Common myeloid progenitor, CD34-positive (primary cell): ENCODE results near the gene CARMIL1.

Source experiments
- CTCF ChIA-PET: fragments of 350-600 bp; sonication (Branson Sonifier 250); formaldehyde crosslinking; loops from one replicate; lab custom pipeline; 2021; ENCODE audit warnings: antibody characterized with exemption; lab: Charles Lee
- POLR2A ChIA-PET: fragments of 350-600 bp; sonication (Branson Sonifier 250); formaldehyde crosslinking; loops from one replicate; lab custom pipeline; 2021; ENCODE audit warnings: antibody characterized with exemption; lab: Charles Lee
- DNase-seq, 3 donors: peaks; one replicate each; pipeline versions ENCODE4 v3.0.0 to v3.0.0-alpha.2; 2013
- H3K27ac ChIP-seq, 2 experiments: 1 replicate in 1 of 2; 2 replicates in 1 of 2; pipeline ENCODE4 v1.7.0; 2013; ENCODE audit warnings: inconsistent platforms in 2 of 2, low read length in 2 of 2, mild to moderate bottlenecking in 2 of 2, low read depth in 1 of 2, moderate library complexity in 1 of 2; ENCODE audit not compliant: severe bottlenecking in 2 of 2, insufficient read depth in 1 of 2, poor library complexity in 1 of 2
- H3K27me3 ChIP-seq, 5 experiments: replicated peaks in 2 of 5; 1 replicate in 3 of 5; 2 replicates in 2 of 5; pipeline versions ENCODE4 v1.6.1 to v1.7.0; 2013; ENCODE audit warnings: low read length in 4 of 5, mild to moderate bottlenecking in 2 of 5, moderate library complexity in 2 of 5, inconsistent platforms in 1 of 5; ENCODE audit not compliant: insufficient read depth in 5 of 5, control insufficient read depth in 4 of 5
- H3K36me3 ChIP-seq, 4 experiments: 1 replicate in 2 of 4; 2 replicates in 2 of 4; pipeline versions ENCODE4 v1.6.1 to v1.7.0; 2013; ENCODE audit warnings: low read length in 3 of 4, control low read depth in 1 of 4, mild to moderate bottlenecking in 1 of 4; ENCODE audit not compliant: control insufficient read depth in 4 of 4, insufficient read depth in 4 of 4
- H3K4me1 ChIP-seq, 4 experiments: 1 replicate in 3 of 4; 2 replicates in 1 of 4; pipeline versions ENCODE4 v1.6.1 to v1.7.1; 2013; ENCODE audit warnings: low read length in 3 of 4, mild to moderate bottlenecking in 3 of 4, control low read depth in 1 of 4, inconsistent platforms in 1 of 4, moderate library complexity in 1 of 4; ENCODE audit not compliant: control insufficient read depth in 4 of 4, insufficient read depth in 4 of 4; ENCODE audit errors: control extremely low read depth in 1 of 4
- H3K4me3 ChIP-seq, 7 experiments: 1 replicate in 4 of 7; 2 replicates in 3 of 7; pipeline versions ENCODE4 v1.5.1 to v1.7.0; 2013; ENCODE audit warnings: mild to moderate bottlenecking in 7 of 7, low read length in 6 of 7, moderate library complexity in 6 of 7, inconsistent platforms in 2 of 7, low read depth in 2 of 7, control low read depth in 1 of 7; ENCODE audit not compliant: insufficient read depth in 4 of 7, control insufficient read depth in 1 of 7; ENCODE audit errors: extremely low read depth in 1 of 7
- H3K9me3 ChIP-seq, 5 experiments: 1 replicate in 4 of 5; 2 replicates in 1 of 5; pipeline versions ENCODE4 v1.6.1 to v1.7.1; 2013; ENCODE audit warnings: low read length in 4 of 5, mild to moderate bottlenecking in 2 of 5, inconsistent platforms in 1 of 5, low read depth in 1 of 5, moderate library complexity in 1 of 5; ENCODE audit not compliant: control insufficient read depth in 4 of 5, insufficient read depth in 2 of 5; ENCODE audit errors: control extremely low read depth in 1 of 5
- WGBS: methylation state at CpG from one replicate; pipeline ENCODE4 v1.1.5; 2013; ENCODE audit not compliant: insufficient coverage; 5-methylcytosine and 5-hydroxymethylcytosine counted together

Gene CARMIL1

GRCh38 chr6:25606151-25606550, 327.0 kb downstream of the CARMIL1 start:
- Histone ChIP-seq H3K27ac (no peak overlapping the region), H3K27me3 (no peaks in the 10 kb centered on the region), H3K9me3 (no peaks in the 10 kb centered on the region), H3K36me3 (peaks cover 0 to 14% (median 6%) of the 10 kb centered on the region in 4 experiments), H3K4me3 (no peak overlapping the region), H3K4me1 (peaks cover 0 to 4% (median 1%) of the 10 kb centered on the region in 4 experiments)
- ChIA-PET CTCF (interaction anchor here (1.3 to 2.1 kb wide), 3 partner anchors 15 to 382 kb away, joined by 3 to 8 read pairs (median 4); no protein-coding TSS in a partner anchor), POLR2A (no interaction called here)
- 90% methylated on average over 10 of the region's 11 CpGs for WGBS
- DNase-seq = no peak

GRCh38 chr6:25608558-25609174, 329.5 kb downstream of the CARMIL1 start:
- no peaks in the 10 kb centered on the region for H3K27me3 ChIP-seq
- H3K4me1 ChIP-seq = peaks cover 0 to 4% (median 2%) of the 10 kb centered on the region in 4 experiments
- CTCF ChIA-PET = interaction anchor here (0.6 to 1.6 kb wide), 4 partner anchors 10 to 411 kb away, joined by 3 to 5 read pairs (median 4); a partner anchor contains a TSS
- H3K9me3 ChIP-seq = no peaks in the 10 kb centered on the region
- DNase-seq = peak; percentile 68 to 85 (median 72)
- peaks cover 0 to 18% (median 6%) of the 10 kb centered on the region in 4 experiments for H3K36me3 ChIP-seq
- POLR2A ChIA-PET = no interaction called here
- 56% methylated on average over 2 of the region's 5 CpGs for WGBS
- H3K4me3 ChIP-seq = no peak overlapping the region
- no peak overlapping the region for H3K27ac ChIP-seq

GRCh38 chr6:25612666-25613065, 333.5 kb downstream of the CARMIL1 start:
- DNase-seq = no peak
- 80% methylated on average over 1 of the region's 3 CpGs for WGBS
- Histone ChIP-seq H3K9me3 (no peaks in the 10 kb centered on the region), H3K36me3 (peaks cover 0 to 10% (median 3%) of the 10 kb centered on the region in 4 experiments), H3K27me3 (no peaks in the 10 kb centered on the region), H3K27ac (no peak overlapping the region), H3K4me1 (peaks cover 0 to 7% (median 2%) of the 10 kb centered on the region in 4 experiments), H3K4me3 (no peak overlapping the region)
- ChIA-PET POLR2A (no interaction called here), CTCF (no interaction called here)

- Histone ChIP-seq H3K9me3 (no peaks in the 10 kb centered on the region), H3K36me3 (peaks cover 0 to 10% (median 3%) of the 10 kb centered on the region in 4 experiments), H3K4me3 (no peak overlapping the region), H3K4me1 (peaks cover 0 to 15% (median 5%) of the 10 kb centered on the region in 4 experiments), H3K27ac (no peak overlapping the region), H3K27me3 (no peaks in the 10 kb centered on the region)
- CTCF ChIA-PET = no interaction called here
- POLR2A ChIA-PET = no interaction called here
- no CpG with 5 or more reads among the region's 1 CpG for WGBS
- no peak for DNase-seq
Measured at GRCh38 chr6:25613415-25613814, 334.2 kb downstream of the CARMIL1 start.

- Histone ChIP-seq H3K36me3 (peaks cover 0 to 4% (median 2%) of the 10 kb centered on the region in 4 experiments), H3K4me3 (no peak overlapping the region), H3K4me1 (peaks cover 0 to 21% (median 9%) of the 10 kb centered on the region in 4 experiments), H3K9me3 (no peaks in the 10 kb centered on the region), H3K27ac (no peak overlapping the region), H3K27me3 (no peaks in the 10 kb centered on the region)
- 91% methylated on average over 3 of the region's 4 CpGs for WGBS
- POLR2A ChIA-PET = no interaction called here
- DNase-seq = no peak
- CTCF ChIA-PET = no interaction called here
Measured at GRCh38 chr6:25614052-25614451, 334.9 kb downstream of the CARMIL1 start.

- H3K9me3 ChIP-seq = no peaks in the 10 kb centered on the region
- H3K4me1 ChIP-seq = peaks cover 6 to 28% (median 11%) of the 10 kb centered on the region in 4 experiments
- WGBS = no CpG with 5 or more reads among the region's 1 CpG
- H3K36me3 ChIP-seq = peaks cover 0 to 4% (median 1%) of the 10 kb centered on the region in 4 experiments
- ChIA-PET POLR2A (no interaction called here), CTCF (interaction anchor here (1.2 kb wide), 1 partner anchor 10 kb away, joined by 3 read pairs; no protein-coding TSS in a partner anchor)
- H3K4me3 ChIP-seq = no peak overlapping the region
- no peak overlapping the region for H3K27ac ChIP-seq
- no peaks in the 10 kb centered on the region for H3K27me3 ChIP-seq
- peak in 1 of 3 donors; percentile 13 for DNase-seq
Measured at GRCh38 chr6:25615471-25615870, 336.3 kb downstream of the CARMIL1 start.

GRCh38 chr6:25617997-25618396, 338.8 kb downstream of the CARMIL1 start:
- peaks cover 6 to 24% (median 11%) of the 10 kb centered on the region in 4 experiments for H3K4me1 ChIP-seq
- DNase-seq = peak in 2 of 3 donors; percentile 13 to 23
- no CpG with 5 or more reads among the region's 2 CpGs for WGBS
- no peak overlapping the region for H3K4me3 ChIP-seq
- H3K27me3 ChIP-seq = no peaks in the 10 kb centered on the region
- ChIA-PET POLR2A (no interaction called here), CTCF (no interaction called here)
- H3K9me3 ChIP-seq = no peaks in the 10 kb centered on the region
- H3K36me3 ChIP-seq = peaks cover 0 to 3% (median 0%) of the 10 kb centered on the region in 4 experiments
- no peak overlapping the region for H3K27ac ChIP-seq
